Activated CD4-positive, alpha-beta T cell treated with anti-CD3 and anti-CD28 coated beads, Interleukin-2, Interleukin-4, amounts not matched to agents 100 ng/mL and 50 ng/mL, durations not matched to agents 16 hours and 8 hours (primary cell): ENCODE results near the gene COG4.

ENCODE experiments used
- DNase-seq: peaks from one replicate; pipeline ENCODE4 v3.0.0-alpha.2; 2020; ENCODE audit warnings: low spot score

COG4 gene

DNA sequence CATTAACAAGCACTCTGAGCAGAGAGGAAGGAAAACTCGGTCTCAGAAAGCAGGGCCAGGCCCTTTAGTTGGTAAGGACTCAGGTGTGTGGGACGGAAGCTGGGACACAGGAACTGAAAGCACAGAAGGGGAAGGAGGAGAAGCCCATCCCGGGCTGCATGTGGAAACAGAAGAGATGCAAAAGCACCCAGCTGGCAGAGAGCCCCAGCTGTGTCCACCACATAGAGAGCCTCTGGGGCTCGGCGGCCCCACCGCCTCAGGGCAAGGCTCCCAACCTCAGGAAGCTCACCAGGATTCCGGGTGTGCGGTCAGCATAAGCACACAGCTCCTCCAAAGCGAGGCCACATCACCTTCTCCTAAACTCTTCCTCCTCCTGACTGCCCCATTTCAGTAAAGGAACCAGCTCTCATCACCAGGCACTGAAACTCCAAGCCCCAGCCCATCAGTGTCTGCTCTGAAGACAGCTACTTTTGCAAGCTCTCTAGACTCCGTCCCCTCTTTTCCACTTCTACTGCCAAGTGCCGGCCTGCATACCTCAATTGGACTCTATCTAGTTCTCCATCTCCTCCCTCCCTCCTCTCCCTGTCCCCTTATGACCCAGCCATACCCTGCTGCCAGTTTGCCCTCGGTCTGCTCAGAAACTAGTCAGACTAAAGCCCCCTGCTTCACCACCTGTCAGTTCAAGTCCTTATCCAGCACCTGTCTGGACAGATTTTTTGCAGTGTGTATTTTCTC, 90.5 kb downstream of the COG4 start:
- DNase-seq, result no peak

GRCh38 chr16:70432356-70432722, 91.0 kb downstream of the COG4 start:
- DNase-seq, result no peak

DNA sequence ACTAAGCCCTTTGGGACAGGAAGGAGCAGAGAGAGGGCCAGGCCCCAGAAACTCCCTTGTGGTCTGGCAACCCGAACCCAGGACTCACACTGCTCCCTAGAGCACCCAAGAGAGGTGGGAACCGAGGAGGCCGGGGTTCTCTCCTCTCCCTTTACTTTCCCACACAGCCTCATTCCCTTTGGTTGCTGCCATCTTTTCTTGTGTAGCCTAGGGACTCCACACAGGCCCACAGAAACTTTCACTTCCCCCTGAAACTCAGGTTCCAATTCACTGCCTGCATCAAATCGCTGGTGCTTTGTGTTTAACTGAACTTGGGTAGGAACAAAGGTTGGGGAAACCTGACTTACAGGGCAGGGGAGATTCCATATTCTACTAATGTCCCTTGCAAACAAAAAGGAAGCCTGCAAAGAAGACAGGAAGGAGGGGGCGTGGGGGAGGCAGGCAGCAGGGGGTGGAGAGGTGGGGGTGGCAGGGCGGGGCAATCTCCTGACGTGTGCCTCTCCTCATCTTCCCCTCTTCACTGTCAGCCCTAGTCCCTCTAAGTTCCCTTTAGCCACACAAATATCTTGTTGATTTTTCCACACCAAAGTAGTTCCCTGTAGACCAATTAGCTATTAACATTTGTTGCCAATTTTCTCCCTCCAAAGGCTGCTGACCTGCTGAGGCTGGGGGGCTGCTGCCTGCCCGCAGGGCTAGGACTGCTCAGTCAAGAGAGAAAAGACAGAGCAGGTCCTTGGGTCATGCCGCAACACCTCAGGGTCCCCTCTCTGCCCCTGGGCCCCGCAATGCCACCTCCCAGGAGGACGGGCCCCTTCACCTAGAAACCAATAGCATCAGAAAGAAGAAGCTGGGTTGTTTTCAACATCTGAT, 92.5 kb downstream of the COG4 start:
- DNase-seq, result peak; percentile 40
